ENCODE results near the gene DNAJC5. TPM values are rescaled to one million over a fixed set of nuclear protein-coding genes. Genes with fewer than 3 reads are reported as not detected.

The DNAJC5 gene
- total and polyA plus RNA-seq, 2 experiments from 2014 or later = 7.1 to 33.5 TPM

GRCh38 chr20:63976980-63977738 lies 82.2 kb downstream of the DNAJC5 start:
- Histone ChIP-seq H3F3A (replicated peaks; ENCODE audit: low read depth) (peaks cover 23% of the 10 kb centered on the region), H3K79me2 (replicated peaks; ENCODE audit: insufficient read depth) (peaks cover 6% of the 10 kb centered on the region), H3K4me2 (no peak overlapping the region), H3K36me3 (ENCODE audit: insufficient read depth) (no peaks in the 10 kb centered on the region), H3K4me1 (ENCODE audit: insufficient read depth) (peaks cover 18% of the 10 kb centered on the region), H3K27me3 (ENCODE audit: insufficient read depth) (peaks cover 15% of the 10 kb centered on the region), H3K4me3 (no peak overlapping the region), H3K9me2 (ENCODE audit: insufficient read depth) (no peaks in the 10 kb centered on the region), H3K27ac (ENCODE audit: low read depth) (no peak overlapping the region), H4K20me1 (replicated peaks; ENCODE audit: insufficient read depth) (peaks cover 6% of the 10 kb centered on the region; the same call in 1 of the 2 replicates), H2AFZ (no peak overlapping the region)
- DNase-seq (ENCODE audit: low spot score) (no peak), ATAC-seq (no peak)
- H3K27ac Mint-ChIP-seq = no peak overlapping the region
- H3K36me3 Mint-ChIP-seq (ENCODE audit: low read depth) = peaks cover 4% of the 10 kb centered on the region; the same call in 1 of the 3 replicates
- peaks cover 37% of the 10 kb centered on the region for H3K4me1 Mint-ChIP-seq
- H3K4me3 Mint-ChIP-seq = peak overlapping the region; percentile 43
- H3K27me3 Mint-ChIP-seq (ENCODE audit: insufficient read depth, low read depth, poor library complexity) = peaks cover 26% of the 10 kb centered on the region
- no peaks in the 10 kb centered on the region; the same call in 2 of the 3 replicates for H3K9me3 Mint-ChIP-seq
- TF ChIP-seq CTCF (conservative IDR thresholded peaks at IDR 0.05; ENCODE audit: low read depth in 2 of 2) (no peak), ZNF114 (CRISPR knock-in tag; IDR thresholded peaks at IDR 0.05) (no peak), ZNF462 (CRISPR knock-in tag; IDR thresholded peaks at IDR 0.05) (no peak), JUNB (IDR thresholded peaks at IDR 0.05; ENCODE audit: unreplicated experiment) (no peak), POLR2AphosphoS5 (IDR thresholded peaks at IDR 0.05; ENCODE audit: low read depth) (no peak), EZH2phosphoT487 (IDR thresholded peaks at IDR 0.05; ENCODE audit: unreplicated experiment) (no peak), NANOG (IDR thresholded peaks at IDR 0.05; ENCODE audit: borderline replicate concordance) (no peak), REST (IDR thresholded peaks at IDR 0.05; ENCODE audit: unreplicated experiment) (no peak), ETS1 (IDR thresholded peaks at IDR 0.05) (no peak)
